DOHH2 (cell line): ENCODE results near the gene PDSS1.

ENCODE experiments used
- EZH2phosphoT487 ChIP-seq: fragments of 200-600 bp; sonication (generic); IDR thresholded peaks from 2 replicates; pipeline ENCODE4 v1.6.1; 2017; ENCODE audit warnings: borderline replicate concordance, mild to moderate bottlenecking, antibody characterized with exemption, low read length, moderate library complexity, mixed read lengths
- TF ChIP-seq, protein P1 (sequence below): fragments of 200-600 bp; sonication (generic); IDR thresholded peaks from one replicate; pipeline ENCODE4 v1.5.1; 2014; ENCODE audit warnings: antibody characterized with exemption, mild to moderate bottlenecking, low read depth, low read length; ENCODE audit not compliant: poor library complexity, severe bottlenecking

DNA sequence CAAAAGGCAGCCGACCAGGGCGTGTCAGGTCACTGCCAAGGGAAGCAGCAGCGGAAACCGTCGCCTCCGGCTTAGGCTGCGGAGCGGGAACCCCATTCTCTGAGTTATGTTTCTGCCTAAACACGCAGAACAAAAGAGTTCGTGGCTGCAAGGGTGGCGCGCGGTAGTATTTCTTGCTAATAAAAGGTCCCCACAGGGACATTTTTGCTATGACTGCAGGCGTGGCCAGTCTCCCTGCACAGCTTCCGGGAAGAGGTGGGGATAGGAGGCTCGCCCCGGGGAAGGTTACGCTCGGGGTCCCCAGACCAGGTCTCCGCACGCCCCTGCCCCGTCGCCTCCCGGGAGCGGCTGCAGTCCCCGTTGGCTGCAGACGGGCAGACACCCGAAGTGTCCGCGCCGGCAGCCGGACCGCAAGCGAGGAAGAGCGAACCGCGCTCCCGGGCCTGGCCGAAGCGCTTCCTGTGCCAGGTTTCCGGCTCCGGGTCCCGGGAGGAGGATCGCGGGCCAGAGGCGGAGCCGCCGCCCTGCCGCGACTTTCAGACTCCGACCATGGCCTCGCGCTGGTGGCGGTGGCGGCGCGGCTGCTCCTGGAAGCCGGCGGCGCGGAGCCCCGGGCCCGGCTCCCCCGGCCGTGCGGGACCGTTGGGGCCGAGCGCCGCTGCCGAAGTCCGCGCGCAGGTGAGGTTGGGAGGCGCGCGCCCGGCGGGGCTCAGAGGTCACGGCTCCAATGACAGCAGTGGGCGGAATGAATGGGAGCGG lies at the start of gene PDSS1:
- TF ChIP-seq EZH2phosphoT487 = no peak
- TF ChIP-seq, protein P1, sequence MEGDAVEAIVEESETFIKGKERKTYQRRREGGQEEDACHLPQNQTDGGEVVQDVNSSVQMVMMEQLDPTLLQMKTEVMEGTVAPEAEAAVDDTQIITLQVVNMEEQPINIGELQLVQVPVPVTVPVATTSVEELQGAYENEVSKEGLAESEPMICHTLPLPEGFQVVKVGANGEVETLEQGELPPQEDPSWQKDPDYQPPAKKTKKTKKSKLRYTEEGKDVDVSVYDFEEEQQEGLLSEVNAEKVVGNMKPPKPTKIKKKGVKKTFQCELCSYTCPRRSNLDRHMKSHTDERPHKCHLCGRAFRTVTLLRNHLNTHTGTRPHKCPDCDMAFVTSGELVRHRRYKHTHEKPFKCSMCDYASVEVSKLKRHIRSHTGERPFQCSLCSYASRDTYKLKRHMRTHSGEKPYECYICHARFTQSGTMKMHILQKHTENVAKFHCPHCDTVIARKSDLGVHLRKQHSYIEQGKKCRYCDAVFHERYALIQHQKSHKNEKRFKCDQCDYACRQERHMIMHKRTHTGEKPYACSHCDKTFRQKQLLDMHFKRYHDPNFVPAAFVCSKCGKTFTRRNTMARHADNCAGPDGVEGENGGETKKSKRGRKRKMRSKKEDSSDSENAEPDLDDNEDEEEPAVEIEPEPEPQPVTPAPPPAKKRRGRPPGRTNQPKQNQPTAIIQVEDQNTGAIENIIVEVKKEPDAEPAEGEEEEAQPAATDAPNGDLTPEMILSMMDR = no peak
